OCI-M2 (cell line): Measurements from ENCODE around the gene KRT10.
"Not testable (repeated sequence)": the region's sequence is repeated elsewhere in the genome, so short reads cannot be mapped to it uniquely, and the experiment has no call there.

Experiments used
- DNase-seq: peaks from one replicate; lab custom pipeline; 2025; ENCODE audit not compliant: unreplicated experiment; lab: John Stamatoyannopoulos, UW

Gene KRT10

DNA sequence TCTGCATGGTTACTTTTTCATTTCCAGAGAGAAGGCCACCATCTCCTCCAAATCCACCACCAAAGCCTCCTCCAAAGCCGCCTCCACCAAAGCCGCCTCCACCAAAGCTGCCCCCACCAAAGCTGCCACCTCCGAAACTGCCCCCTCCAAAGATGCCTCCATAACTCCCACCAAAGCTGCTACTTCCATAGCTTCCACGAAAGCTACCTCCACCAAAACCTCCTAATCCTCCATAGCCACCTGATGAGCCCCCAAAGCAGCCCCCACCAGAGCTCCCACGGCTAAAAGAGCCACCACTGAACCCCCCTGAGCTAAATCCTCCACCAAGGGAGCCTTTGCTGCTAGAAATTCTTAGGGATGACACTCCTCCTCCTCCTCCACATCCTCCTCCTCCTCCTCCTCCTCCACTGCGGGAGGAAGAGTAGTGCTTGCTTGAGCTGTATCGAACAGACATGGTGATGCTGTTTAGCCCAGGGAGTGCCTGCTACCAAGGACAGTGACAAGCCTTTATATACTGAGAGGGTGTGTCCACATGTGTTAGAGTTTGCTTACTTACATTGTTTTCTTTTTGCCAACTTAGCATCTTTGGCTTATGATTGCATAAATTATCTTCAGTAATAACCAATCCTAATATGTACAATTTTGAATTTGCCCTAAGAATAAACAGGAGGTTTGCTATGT lies at the start of gene KRT10:
TSS of gene KRT10 (minus strand) at position 483 of the 681 bp plus-strand sequence. CDS start at position 454, 29 bp downstream.
- no peak for DNase-seq

DNA sequence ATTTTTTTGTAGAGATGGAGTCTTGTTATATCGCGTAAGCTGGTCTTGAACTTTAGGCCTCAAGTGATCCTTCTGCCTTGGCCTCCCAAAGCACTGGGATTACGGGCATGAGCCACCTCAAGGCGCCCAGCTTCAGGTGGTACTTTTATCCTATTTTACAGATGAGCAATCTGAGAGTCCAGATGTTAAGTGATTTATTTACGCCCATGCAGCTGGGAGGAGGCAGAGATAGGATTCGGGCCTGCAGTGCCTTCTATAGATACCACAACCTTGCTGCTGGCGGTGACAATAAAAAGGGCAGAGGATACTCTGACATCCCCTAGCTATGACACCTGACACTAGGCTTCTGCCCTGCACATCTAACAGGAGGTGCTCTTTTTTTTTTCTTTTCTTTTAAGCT lies 48.9 kb upstream of the KRT10 start:
- DNase-seq: no peak

DNA sequence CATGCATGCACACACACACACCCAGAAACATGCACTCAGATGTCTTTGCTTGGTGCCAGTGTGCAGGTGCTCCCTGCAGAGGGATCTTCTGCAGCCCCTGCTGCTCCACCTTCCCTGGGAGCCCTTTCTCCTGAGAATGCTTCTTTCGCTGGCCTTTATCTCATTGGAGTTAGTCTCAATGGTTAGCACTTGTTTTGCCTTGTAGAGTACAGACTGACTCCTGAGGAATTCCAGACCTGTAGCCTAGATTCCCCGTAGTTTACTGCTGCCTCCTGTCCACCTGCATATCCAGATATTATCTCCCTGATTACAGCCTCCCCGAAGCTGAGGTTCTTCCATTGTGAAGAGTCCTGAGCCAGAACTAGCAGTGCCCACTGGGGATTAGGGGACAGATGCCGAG lies 47.7 kb upstream of the KRT10 start:
- DNase-seq: no peak

DNA sequence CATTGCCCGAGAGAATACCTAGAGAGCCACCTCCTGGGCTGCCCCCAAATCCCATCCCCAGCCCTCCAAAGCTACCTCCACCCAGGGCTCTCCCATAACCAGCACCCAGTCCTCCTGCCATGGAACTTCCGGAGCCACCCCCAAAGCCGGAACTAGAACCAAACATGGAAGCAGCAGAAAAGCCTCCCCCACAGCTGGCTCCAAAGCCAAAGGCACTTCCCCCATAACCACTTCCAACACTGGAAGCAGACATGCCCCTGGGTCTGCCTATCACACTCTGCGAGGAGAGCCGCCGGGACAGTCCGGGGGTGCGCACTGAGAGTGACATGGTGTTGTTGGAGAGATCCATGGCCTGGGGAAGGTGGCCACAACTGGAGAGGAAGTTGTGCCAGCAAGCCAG lies 44.4 kb upstream of the KRT10 start, which contains the start of gene KRT12:
TSS of gene KRT12 (minus strand) at position 386 of the 400 bp plus-strand sequence. CDS start at position 349, 37 bp downstream.
- DNase-seq: no peak

DNA sequence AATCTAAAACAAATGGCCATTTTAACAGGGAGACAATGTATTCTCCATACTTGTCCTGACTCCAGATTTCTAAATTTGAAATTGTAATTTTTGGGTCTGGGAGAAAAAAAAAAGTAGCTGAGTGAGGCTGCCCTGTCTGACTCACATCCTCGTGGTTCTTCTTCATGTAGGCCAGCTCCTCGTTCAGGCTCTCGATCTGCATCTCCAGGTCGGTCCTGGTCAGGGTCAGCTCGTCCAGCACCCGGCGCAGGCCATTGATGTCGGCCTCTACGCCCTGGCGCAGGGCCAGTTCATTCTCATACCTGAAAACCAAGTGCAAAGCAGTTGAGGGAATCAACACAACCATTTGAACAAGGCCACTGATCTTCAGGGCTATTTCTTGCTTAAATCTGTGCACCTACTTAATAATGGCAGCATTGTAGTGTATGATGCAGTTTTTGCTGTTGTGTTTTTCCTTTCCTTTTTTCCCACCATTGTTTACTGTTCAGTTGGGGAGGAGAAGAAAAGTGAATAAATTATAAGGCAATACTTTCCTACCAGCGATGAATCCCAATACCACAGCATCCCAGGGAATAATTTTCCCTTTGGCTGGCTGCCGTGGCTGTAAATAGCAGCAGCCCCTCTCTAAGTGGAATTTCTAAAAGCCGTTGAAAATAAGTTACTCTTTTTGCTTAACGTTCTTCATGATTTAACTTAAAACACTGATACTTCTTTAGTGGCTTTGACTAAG lies 42.4 kb upstream of the KRT10 start:
- DNase-seq: no peak

- DNase-seq: no peak
Measured at GRCh38 chr17:40862985-40863733, 40.7 kb upstream of the KRT10 start.

DNA sequence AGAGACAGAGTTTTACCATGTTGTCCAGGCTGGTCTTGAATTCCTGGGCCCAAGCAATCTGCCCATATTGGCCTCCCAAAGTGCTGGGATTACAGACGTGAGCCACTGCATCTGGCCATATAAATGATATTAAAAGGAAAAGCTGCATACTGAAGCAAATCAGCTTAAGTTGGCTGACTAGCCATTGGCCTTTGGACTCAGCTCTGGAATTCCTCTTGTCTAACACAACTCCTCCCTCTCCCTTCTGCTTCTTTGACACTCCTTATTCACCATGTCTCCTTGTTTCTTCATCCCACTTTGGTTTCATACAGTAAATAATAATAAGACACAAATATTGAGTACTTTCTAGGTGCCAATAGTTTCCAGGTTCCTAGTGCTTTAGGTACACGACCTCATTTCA lies 37.1 kb upstream of the KRT10 start:
- DNase-seq: no peak

- not testable (repeated sequence) for DNase-seq
Measured at GRCh38 chr17:40858667-40859066, 36.3 kb upstream of the KRT10 start.

DNA sequence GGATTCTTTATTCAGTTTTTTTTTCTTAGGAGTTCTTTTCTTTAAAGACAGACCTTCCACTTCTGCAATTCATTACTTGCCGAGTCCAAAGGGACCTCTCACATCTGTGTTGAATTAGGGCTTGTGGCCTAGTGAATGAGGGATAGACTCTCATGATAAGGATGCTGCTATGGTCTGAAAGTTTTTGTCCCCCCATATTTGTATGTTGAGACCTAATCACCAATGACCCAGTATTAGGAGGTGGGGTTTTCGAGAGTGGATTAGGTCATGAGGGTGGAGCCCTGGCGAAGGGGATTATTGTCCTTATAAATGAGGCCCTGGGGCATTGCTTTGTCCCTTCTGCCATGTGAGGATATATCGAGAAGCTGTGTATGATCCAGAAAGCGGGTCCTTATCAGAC lies 35.1 kb upstream of the KRT10 start:
- no peak for DNase-seq

GRCh38 chr17:40854175-40854814 lies 31.9 kb upstream of the KRT10 start:
- DNase-seq: no peak

DNA sequence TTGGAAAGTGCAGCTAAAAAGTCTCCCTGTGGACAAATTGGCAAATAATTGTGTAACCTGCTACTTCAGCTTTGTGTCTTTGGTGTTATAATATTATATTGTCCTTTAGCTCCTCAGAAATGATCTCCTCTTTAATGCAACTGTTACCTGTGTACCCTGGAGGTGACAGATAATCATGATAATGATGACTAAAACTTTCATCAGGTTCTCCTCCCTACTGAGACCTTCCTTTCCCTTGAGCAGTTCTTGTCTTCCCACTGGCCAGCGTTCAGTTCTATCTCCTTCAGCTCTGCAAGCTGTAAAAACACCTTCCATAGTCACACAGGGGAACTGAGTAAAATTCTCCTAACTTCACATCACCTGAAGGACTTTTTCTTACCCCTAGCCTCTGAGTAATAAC lies 29.9 kb upstream of the KRT10 start:
- no peak for DNase-seq

- no peak for DNase-seq
Measured at GRCh38 chr17:40850293-40850972, 28.0 kb upstream of the KRT10 start.

DNA sequence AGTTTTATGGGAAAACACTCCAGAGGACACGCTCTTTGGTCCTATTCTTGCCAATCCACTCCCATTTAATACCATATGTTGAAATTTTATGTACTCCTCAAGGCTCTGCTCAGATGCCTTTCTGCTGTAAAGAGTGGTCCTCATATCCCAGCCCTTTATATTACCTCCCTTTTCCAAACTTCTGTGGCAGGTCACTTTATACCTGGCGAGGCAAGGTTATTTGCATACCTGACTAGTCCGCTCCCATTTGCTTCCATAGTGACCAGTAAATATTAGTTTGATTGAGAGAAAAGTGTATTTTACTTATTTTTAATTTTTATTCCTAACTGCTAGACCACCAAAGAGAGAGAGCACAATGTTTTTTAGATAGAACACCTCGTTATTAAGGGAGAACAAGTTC lies 27.3 kb upstream of the KRT10 start:
- no peak for DNase-seq

GRCh38 chr17:40848583-40849235 lies 26.3 kb upstream of the KRT10 start:
- no peak for DNase-seq

DNA sequence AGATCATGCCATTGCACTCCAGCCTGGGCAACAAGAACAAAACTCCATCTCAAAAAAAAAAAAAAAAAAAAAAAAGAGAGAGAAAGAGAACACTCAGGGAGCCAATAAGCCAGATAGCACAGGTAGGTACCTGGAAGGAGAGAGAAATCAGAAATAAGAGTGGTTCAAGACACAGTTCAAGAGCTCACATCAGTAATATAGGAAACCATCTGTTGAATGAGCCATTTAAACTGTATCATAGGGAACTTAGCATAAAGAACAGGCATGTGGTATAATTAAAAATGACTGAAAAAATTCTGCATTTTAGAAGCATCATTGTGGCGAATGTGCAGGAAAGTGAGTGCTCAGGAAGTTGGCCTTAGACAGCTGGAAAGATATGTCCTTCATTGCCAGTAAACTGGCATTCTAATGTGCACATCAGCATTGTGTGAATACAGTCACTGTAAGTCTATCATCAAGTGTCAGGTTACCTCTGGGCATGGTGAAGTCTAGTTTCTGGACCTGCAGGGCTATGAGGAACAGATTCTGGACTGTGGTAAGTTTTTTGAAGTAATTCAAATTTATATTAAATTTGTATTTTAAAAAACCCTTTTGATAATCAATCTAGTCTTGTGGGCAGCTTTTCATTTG lies 24.2 kb upstream of the KRT10 start:
- no peak for DNase-seq

GRCh38 chr17:40844671-40845107 lies 22.3 kb upstream of the KRT10 start:
- DNase-seq: no peak

DNA sequence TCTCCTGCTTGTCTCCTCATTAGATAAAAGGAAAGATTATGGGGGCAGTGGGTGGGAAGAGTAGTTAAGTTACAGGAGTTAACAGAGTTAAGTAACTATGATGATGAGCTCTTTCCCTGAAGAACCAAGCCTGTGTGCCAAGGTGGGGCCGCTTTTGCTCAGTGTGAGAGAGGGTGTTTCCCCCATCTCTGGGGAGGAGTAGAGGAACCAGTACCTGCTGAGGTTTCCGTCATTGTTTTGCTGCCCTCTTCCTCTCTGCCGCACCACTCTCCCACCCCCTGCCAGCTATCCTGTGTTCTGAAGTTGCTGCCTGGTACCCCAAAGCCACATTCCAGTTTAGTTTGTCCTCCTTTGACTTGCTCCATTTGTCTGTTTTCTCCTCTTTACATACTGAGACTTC lies 20.8 kb upstream of the KRT10 start:
- no peak for DNase-seq

GRCh38 chr17:40841246-40841645 lies 18.8 kb upstream of the KRT10 start:
- DNase-seq: no peak

DNA sequence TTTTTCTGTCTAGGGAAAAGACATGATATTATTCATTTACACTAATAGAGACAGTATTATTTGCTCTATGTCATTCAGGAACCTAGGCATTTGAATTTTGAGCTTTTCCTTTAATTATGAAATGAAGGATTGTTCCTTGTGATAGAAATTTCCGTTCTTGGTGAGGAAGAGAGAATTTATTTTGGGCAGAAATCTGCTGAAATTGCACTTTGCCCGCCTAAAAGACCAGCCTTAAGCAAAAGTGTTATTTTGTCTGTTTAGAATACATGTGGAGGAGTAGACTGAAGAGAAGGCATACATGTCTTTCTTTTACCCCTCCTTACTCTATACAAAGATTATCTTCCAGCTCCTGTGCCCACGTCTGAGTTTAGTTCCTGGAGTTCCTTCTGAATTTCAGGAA lies 16.8 kb upstream of the KRT10 start:
- DNase-seq: no peak

DNA sequence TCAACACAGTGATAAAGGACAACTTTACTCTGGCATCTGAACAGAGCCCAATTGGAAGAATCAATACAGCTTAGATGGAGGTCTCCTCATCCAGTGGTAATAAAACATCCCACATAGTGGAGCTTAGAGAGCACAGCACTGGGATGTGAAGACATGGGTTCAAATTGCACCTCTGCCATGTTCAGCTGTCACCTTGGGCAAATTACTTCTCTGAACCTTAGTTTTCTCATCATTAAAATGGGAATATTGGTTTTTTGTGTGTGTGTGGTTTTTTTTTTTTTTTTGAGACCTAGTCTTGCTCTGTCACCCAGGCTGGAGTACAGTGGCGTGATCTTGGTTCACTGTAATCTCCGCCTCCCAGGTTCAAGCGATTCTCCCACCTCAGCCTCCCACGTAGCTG lies 13.6 kb upstream of the KRT10 start:
- DNase-seq: no peak
